K562 (cell line): ENCODE results near the gene TNFRSF11A. TPM values are rescaled to one million over a fixed set of nuclear protein-coding genes. Genes with fewer than 3 reads are reported as not detected.

ENCODE experiments used
- ATAC-seq: fragments of 200-7000 bp; cut with Tn5 transposase; 3 replicates; pipeline ENCODE4 v1.9.1; 2020; ENCODE audit warnings: moderate library complexity
- BruUV-seq: library from RNA; stranded (reverse); fragments of 400-500 nt; replicated peaks from 2 replicates; lab custom pipeline; 2021; lab: Mats Ljungman, UMichigan
- CTCF ChIA-PET: fragments of 300-600 bp; formaldehyde crosslinking; extraction: SDS; loops from one replicate; lab custom pipeline; 2021; ENCODE audit warnings: low intra/inter-chr PET ratio; lab: Yijun Ruan, JAX
- POLR2A ChIA-PET: fragments of 300-600, 350-650 bp; sonication (Branson Sonifier 250); formaldehyde crosslinking; extraction: SDS; loops from one replicate; lab custom pipeline; 2021; ENCODE audit warnings: antibody characterized with exemption, inconsistent platforms; lab: Yijun Ruan, JAX
- DNase-seq, 4 experiments: peaks; one replicate each; pipeline versions ENCODE4 v3.0.0 to v3.0.0-alpha.2; 2011 to 2018; ENCODE audit warnings: low spot score in 3 of 4, mixed read lengths in 3 of 4; ENCODE audit errors: extremely low read depth in 1 of 4
- FAIRE-seq: peaks from 2 replicates; lab custom pipeline; 2011; peaks lifted over from hg19 to GRCh38; lab: Jason Lieb, UNC
- H2AFZ ChIP-seq: 2 replicates; pipeline ENCODE4 v1.6.0; 2011; ENCODE audit warnings: low read depth, low read length, control low read depth, inconsistent platforms
- H3K27ac ChIP-seq: fragments of 200-600 bp; 3 replicates; pipeline ENCODE4 v1.8.0; 2011; ENCODE audit warnings: low read depth, mild to moderate bottlenecking, control low read depth, inconsistent platforms, low read length, moderate library complexity, mixed read lengths; ENCODE audit errors: extremely low read depth
- H3K27me3 ChIP-seq, 2 experiments: fragments of 300-600 bp in 1 of 2; 2 replicates in 1 of 2; 3 replicates in 1 of 2; pipeline versions ENCODE4 v1.6.0 to v1.8.0; 2011; ENCODE audit warnings: inconsistent platforms in 2 of 2, low read length in 2 of 2, mild to moderate bottlenecking in 1 of 2, mixed read lengths in 1 of 2, moderate library complexity in 1 of 2; ENCODE audit not compliant: control insufficient read depth in 2 of 2, insufficient read depth in 2 of 2
- H3K36me3 ChIP-seq: fragments of 300-600 bp; 3 replicates; pipeline ENCODE4 v1.8.0; 2011; ENCODE audit warnings: mild to moderate bottlenecking, low read length, inconsistent platforms; ENCODE audit not compliant: control insufficient read depth, insufficient read depth
- H3K4me1 ChIP-seq, 2 experiments: fragments of 200-600 bp in 1 of 2; replicated peaks in 1 of 2; 2 replicates in 1 of 2; 3 replicates in 1 of 2; pipeline versions ENCODE4 v1.5.1 to v1.8.0; 2011; ENCODE audit warnings: inconsistent platforms in 2 of 2, low read length in 2 of 2, mild to moderate bottlenecking in 1 of 2, mixed read lengths in 1 of 2, moderate library complexity in 1 of 2; ENCODE audit not compliant: control insufficient read depth in 2 of 2, insufficient read depth in 2 of 2
- H3K4me2 ChIP-seq: 2 replicates; pipeline ENCODE4 v1.6.1; 2011; ENCODE audit warnings: low read length, control low read depth, inconsistent platforms, mixed read lengths; ENCODE audit not compliant: insufficient read depth
- H3K4me3 ChIP-seq: fragments of 200-600 bp; sonication (generic), shearing (Covaris generic); 2 replicates; pipeline ENCODE4 v1.5.1; 2016; ENCODE audit warnings: control low read depth, inconsistent platforms
- H3K79me2 ChIP-seq: fragments of 200-600 bp; 3 replicates; pipeline ENCODE4 v1.8.0; 2011; ENCODE audit warnings: low read length, inconsistent platforms; ENCODE audit not compliant: control insufficient read depth, insufficient read depth
- H3K9ac ChIP-seq, 2 experiments: 2 replicates each; pipeline versions ENCODE4 v1.6.0 to v1.6.1; 2011; ENCODE audit warnings: low read depth in 2 of 2, low read length in 2 of 2, control low read depth in 1 of 2, inconsistent platforms in 1 of 2, mild to moderate bottlenecking in 1 of 2, mixed read lengths in 1 of 2; ENCODE audit not compliant: insufficient read depth in 1 of 2
- H3K9me1 ChIP-seq: one replicate; pipeline ENCODE4 v1.6.0; 2011; ENCODE audit warnings: inconsistent platforms, mild to moderate bottlenecking, low read length, moderate library complexity; ENCODE audit not compliant: control insufficient read depth, insufficient read depth
- H3K9me3 ChIP-seq: replicated peaks from 2 replicates; pipeline ENCODE4 v1.5.1; 2011; ENCODE audit warnings: low read depth, low read length, inconsistent platforms; ENCODE audit not compliant: control insufficient read depth, insufficient read depth
- H4K20me1 ChIP-seq: replicated peaks from 2 replicates; pipeline ENCODE4 v1.6.1; 2011; ENCODE audit warnings: low read length, inconsistent platforms, mixed read lengths; ENCODE audit not compliant: control insufficient read depth, insufficient read depth
- BRF2 ChIP-seq: IDR thresholded peaks from 3 replicates; pipeline ENCODE4 v1.6.1; 2011; ENCODE audit warnings: borderline replicate concordance, mild to moderate bottlenecking; ENCODE audit not compliant: insufficient read length, insufficient read depth
- CBX8 ChIP-seq: fragments of 200-600 bp; sonication (generic); IDR thresholded peaks from 2 replicates; pipeline ENCODE4 v1.6.1; 2012; ENCODE audit warnings: borderline replicate concordance, mixed run types, low read depth, mild to moderate bottlenecking, moderate library complexity, mixed read lengths, low read length, control low read depth, inconsistent platforms; ENCODE audit not compliant: poor library complexity, severe bottlenecking; ENCODE audit errors: extremely low read depth
- FOXM1 ChIP-seq, 2 experiments: fragments of 450-650 bp in 1 of 2; sonication (generic) in 1 of 2; formaldehyde crosslinking in 1 of 2; IDR thresholded peaks; 2 replicates each; pipeline versions ENCODE4 v1.6.1 to v1.9.0; 2017 to 2022; ENCODE audit warnings: low read depth in 2 of 2, mild to moderate bottlenecking in 2 of 2, missing genetic modification reagents in 1 of 2, moderate library complexity in 1 of 2
- GTF3C2 ChIP-seq: IDR thresholded peaks from 3 replicates; pipeline ENCODE4 v1.6.1; 2011; ENCODE audit warnings: borderline replicate concordance, mild to moderate bottlenecking, moderate library complexity; ENCODE audit not compliant: insufficient read length; ENCODE audit errors: extremely low read depth
- KLF10 ChIP-seq: fragments of 250-450 bp; sonication (Bioruptor Pico); IDR thresholded peaks from 2 replicates; pipeline ENCODE4 v1.6.1; 2021; ENCODE audit warnings: matching md5 sums
- KLF13 ChIP-seq: fragments of 450-650 bp; IDR thresholded peaks from 2 replicates; pipeline ENCODE4 v1.6.1; 2016; ENCODE audit warnings: missing genetic modification characterization, low read depth, mild to moderate bottlenecking, missing compliant biosample characterization, moderate library complexity, borderline replicate concordance
- SETDB1 ChIP-seq: IDR thresholded peaks from one replicate; pipeline ENCODE4 v1.6.1; 2012; ENCODE audit warnings: low read length, control low read depth, inconsistent platforms
- TAF9B ChIP-seq: fragments of 450-650 bp; IDR thresholded peaks from 2 replicates; pipeline ENCODE4 v1.6.1; 2018; ENCODE audit warnings: mild to moderate bottlenecking; ENCODE audit not compliant: partially characterized antibody
- ZC3H11A ChIP-seq: IDR thresholded peaks from 2 replicates; pipeline ENCODE4 v1.6.1; 2012; ENCODE audit warnings: low read depth, low read length, improper control_type of control experiment
- WGBS: fragments of 100-300 bp; shearing (Covaris generic); methylation state at CpG from one replicate; pipeline ENCODE4 v1.1.6; 2016; ENCODE audit warnings: low coverage, mixed read lengths; ENCODE audit not compliant: insufficient coverage; ENCODE audit errors: missing lambda C conversion rate; 5-methylcytosine and 5-hydroxymethylcytosine counted together
- in situ Hi-C: fragments of 300-500 bp; cut with MboI; formaldehyde crosslinking; loops from 4 replicates; pipeline ENCODE4 v1.15.0; 2018; ENCODE audit warnings: inconsistent platforms, mixed read lengths
- intact Hi-C: fragments of 100-400 bp; cut with micrococcal nuclease; formaldehyde crosslinking; loops from 2 replicates; pipeline ENCODE4 v1.14.2; 2022
- polyA plus RNA-seq, 8 experiments: library from polyadenylated mRNA; depleted of rRNA in 4 of 8; stranded (reverse) in 5 of 8; unstranded in 3 of 8; fragments of >200 nt; fragmentation: Nextera tagmentation in 2 of 8; fragmentation: Illumina TruSeq in 1 of 8; extraction: Ambion mirVana in 2 of 8; extraction: Trizol in 1 of 8; gene quantifications; 2 replicates each; pipeline versions ENCODE4 v1.2.1 to v1.2.3, GENCODE V29; 2011 to 2014; ENCODE audit warnings: inconsistent platforms in 1 of 8, missing spikeins in 1 of 8
- total RNA-seq, 7 experiments: library from RNA; depleted of rRNA in 6 of 7; stranded (reverse); fragments of >200 nt in 6 of 7; fragmentation: Illumina TruSeq in 2 of 7; extraction: Trizol in 2 of 7; gene quantifications; 2 replicates each; pipeline versions ENCODE4 v1.2.1 to v1.2.3, GENCODE V29; 2011 to 2021; ENCODE audit warnings: low replicate concordance in 1 of 7

TNFRSF11A gene
- total and polyA plus RNA-seq, 9 of the 15 experiments (the other 6 are each of a cell fraction or from before 2014, with no cell fraction given), result 0.03 to 0.06 (median 0.04) TPM; not detected in 6

GRCh38 chr18:62343316-62343715 lies 18.2 kb downstream of the TNFRSF11A start:
- WGBS, result 6% methylated on average over 8 of the region's 8 CpGs
- in situ Hi-C loops, result no loop called here
- Histone ChIP-seq H3K9ac (no peak overlapping the region), H3K4me2 (no peak overlapping the region), H3K4me1 (no peaks in the 10 kb centered on the region; a peak in 1 of 5 replicates), H3K27ac (no peak overlapping the region), H3K4me3 (no peak overlapping the region), H3K79me2 (no peaks in the 10 kb centered on the region), H3K27me3 (peaks cover 16 to 29% of the 10 kb centered on the region in 2 experiments)
- no peak for ATAC-seq
- DNase-seq, result no peak
- BruUV-seq, result no TSS peak
- CTCF ChIA-PET, result no interaction called here
- TF ChIP-seq TAF9B (no peak), CBX8 (peak; percentile 82)
- TF ChIP-seq, all 486 proteins: peak for 1
- FAIRE-seq, result no peak
- H3K9me3 ChIP-seq, result no peaks in the 10 kb centered on the region
- POLR2A ChIA-PET, result no interaction called here
- H3K36me3 ChIP-seq, result no peaks in the 10 kb centered on the region
- no peaks in the 10 kb centered on the region for H3K9me1 ChIP-seq
- H4K20me1 ChIP-seq, result peaks cover 4% of the 10 kb centered on the region; the same call in 1 of the 2 replicates
- intact Hi-C loops, result no loop called here
- H2AFZ ChIP-seq, result no peak overlapping the region

- POLR2A ChIA-PET, result no interaction called here
- WGBS, result 0% methylated on average over 2 of the region's 2 CpGs
- no peak for TF ChIP-seq FOXM1 (IDR thresholded peaks at IDR 0.05; ENCODE audit: low read depth)
- no peak for TF ChIP-seq FOXM1 (CRISPR knock-in tag; IDR thresholded peaks at IDR 0.05; ENCODE audit: low read depth)
- TF ChIP-seq GTF3C2, result no peak
- no peak for TF ChIP-seq KLF13 (tag)
- TF ChIP-seq BRF2, result no peak
- no peak for TF ChIP-seq ZC3H11A
- no peak for TF ChIP-seq KLF10 (CRISPR knock-in tag)
- no peak for TF ChIP-seq SETDB1
These were observed 20.8 kb downstream of the TNFRSF11A start for GRCh38 chr18:62345909-62346308.

More at GRCh38 chr18:62345909-62346308, 20.8 kb downstream of the TNFRSF11A start:
- intact Hi-C loops (no loop called here), in situ Hi-C loops (no loop called here)
- Histone ChIP-seq H2AFZ (no peak overlapping the region), H3K9ac (no peak overlapping the region), H3K4me2 (no peak overlapping the region), H3K27me3 (peaks cover 17 to 25% of the 10 kb centered on the region in 2 experiments), H4K20me1 (no peaks in the 10 kb centered on the region), H3K27ac (no peak overlapping the region), H3K36me3 (no peaks in the 10 kb centered on the region), H3K9me3 (no peaks in the 10 kb centered on the region), H3K4me3 (no peak overlapping the region), H3K79me2 (no peaks in the 10 kb centered on the region), H3K9me1 (no peaks in the 10 kb centered on the region), H3K4me1 (no peaks in the 10 kb centered on the region)
- no TSS peak for BruUV-seq
- no peak for ATAC-seq
- CTCF ChIA-PET, result no interaction called here
- no peak for FAIRE-seq
- no peak for DNase-seq
